Measurements from ENCODE around the gene UBXN10.

Gene UBXN10

DNA sequence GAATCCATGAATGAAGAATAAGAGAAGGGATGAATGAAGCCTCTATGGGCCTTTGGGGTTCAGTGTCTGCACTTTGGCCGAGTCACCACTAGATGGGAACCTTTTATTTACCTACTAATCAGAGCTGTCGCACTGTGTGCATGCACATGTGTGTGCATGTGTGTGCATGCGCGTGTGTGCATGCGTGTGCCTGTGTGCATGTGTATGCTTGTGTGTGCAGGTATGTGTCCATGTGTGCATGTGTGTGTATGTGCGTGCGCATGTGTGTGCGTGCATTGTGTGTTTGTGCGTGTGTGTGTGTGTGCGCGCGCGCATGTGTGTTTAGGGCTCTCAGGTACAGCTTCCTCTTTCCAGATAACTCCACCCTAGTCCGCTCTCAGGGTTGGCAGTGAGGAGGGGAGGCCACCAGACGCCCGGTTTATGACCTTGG is 20.4 kb upstream of the UBXN10 start:
- intact Hi-C loops (cut with micrococcal nuclease) = no loop called here
- Mint-ChIP-seq H3K4me1 (ENCODE audit: low read depth) (peaks cover 19% of the 10 kb centered on the region), H3K27ac (no peak overlapping the region)

DNA sequence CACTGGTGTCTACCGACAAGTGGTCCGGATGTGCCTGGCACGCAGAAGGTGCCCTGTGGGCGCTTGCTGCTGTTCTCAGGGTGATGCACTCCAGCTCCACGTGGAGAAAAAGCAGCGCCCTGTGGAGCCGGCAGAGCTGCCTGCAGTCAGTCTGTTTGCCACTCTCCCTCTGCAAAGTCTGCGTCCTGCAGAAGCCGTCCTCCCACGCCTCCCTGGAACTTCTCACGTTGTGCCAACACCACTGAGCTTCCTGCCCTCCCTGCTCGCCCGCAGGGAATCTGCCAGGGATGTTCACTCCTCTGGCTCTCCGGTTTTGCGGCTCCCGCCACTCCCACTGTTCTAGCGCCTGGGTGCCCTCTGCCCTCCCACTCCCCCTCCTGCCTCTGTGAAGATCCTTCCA is 19.8 kb upstream of the UBXN10 start:
- Mint-ChIP-seq H3K27ac (no peak overlapping the region), H3K36me3 (ENCODE audit: low read depth) (peaks cover 6% of the 10 kb centered on the region), H3K27me3 (peaks cover 24% of the 10 kb centered on the region), H3K4me1 (ENCODE audit: low read depth) (peaks cover 20% of the 10 kb centered on the region), H3K4me3 (no peak overlapping the region), H3K9me3 (peaks cover 41% of the 10 kb centered on the region)
- intact Hi-C loops (cut with micrococcal nuclease) = no loop called here

More for the DNA sequence above, 20.4 kb upstream of the UBXN10 start:
- peaks cover 46% of the 10 kb centered on the region for H3K9me3 Mint-ChIP-seq
- H3K4me3 Mint-ChIP-seq = no peak overlapping the region
- H3K36me3 Mint-ChIP-seq (ENCODE audit: low read depth) = peaks cover 6% of the 10 kb centered on the region
- peaks cover 24% of the 10 kb centered on the region for H3K27me3 Mint-ChIP-seq

DNA sequence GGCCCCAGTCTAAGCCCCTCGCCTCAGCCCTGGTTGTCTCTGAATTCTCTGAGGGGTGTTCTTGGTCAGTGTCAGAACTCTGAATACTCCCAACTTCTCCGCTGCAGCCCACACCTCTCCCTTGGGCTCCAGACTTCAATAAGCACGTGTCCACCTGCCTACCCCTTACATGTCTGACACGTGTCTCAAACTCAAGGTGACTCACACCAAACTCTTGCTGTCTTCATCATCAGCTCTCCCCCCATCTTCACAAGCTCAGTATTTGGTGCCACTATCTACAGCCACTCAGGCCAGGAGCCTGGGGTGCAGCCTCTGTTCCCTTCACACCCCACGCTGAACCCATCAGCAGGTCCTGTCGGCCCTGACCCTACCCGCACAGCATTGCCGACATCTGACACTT is 18.8 kb upstream of the UBXN10 start:
- intact Hi-C loops (cut with micrococcal nuclease) = no loop called here
- H3K36me3 Mint-ChIP-seq (ENCODE audit: low read depth) = peaks cover 5% of the 10 kb centered on the region
- H3K27ac Mint-ChIP-seq = no peak overlapping the region
- no peak overlapping the region for H3K4me3 Mint-ChIP-seq
- H3K27me3 Mint-ChIP-seq = peaks cover 20% of the 10 kb centered on the region
- peaks cover 26% of the 10 kb centered on the region for H3K4me1 Mint-ChIP-seq (ENCODE audit: low read depth)
- peaks cover 30% of the 10 kb centered on the region for H3K9me3 Mint-ChIP-seq

- Mint-ChIP-seq H3K36me3 (ENCODE audit: low read depth) (no peaks in the 10 kb centered on the region), H3K9me3 (peaks cover 13% of the 10 kb centered on the region), H3K4me1 (ENCODE audit: low read depth) (peaks cover 29% of the 10 kb centered on the region)
These were observed 17.1 kb upstream of the UBXN10 start for GRCh38 chr1:20168564-20169491.

DNA sequence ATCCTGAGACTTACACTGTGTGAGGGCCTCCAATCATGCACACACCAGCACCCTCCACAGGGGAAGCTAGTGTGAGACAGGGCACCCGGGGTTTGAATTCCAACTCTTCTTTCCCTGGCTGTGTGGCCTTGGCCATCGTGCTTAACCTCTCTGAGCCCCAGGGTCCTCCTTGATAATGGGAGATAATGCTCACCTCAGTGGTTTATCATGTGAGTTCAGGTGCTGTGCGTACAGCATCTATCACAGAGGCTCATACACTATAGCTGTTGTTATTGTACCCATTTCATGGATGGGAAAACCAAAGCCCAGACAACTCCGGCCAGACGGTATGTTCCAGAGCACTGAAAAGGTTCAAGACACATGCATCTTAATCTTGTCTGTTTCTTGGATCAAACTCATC is 16.0 kb upstream of the UBXN10 start:
- Mint-ChIP-seq H3K36me3 (ENCODE audit: low read depth) (no peaks in the 10 kb centered on the region), H3K4me1 (ENCODE audit: low read depth) (peaks cover 33% of the 10 kb centered on the region), H3K9me3 (peaks cover 4% of the 10 kb centered on the region), H3K4me3 (no peak overlapping the region), H3K27ac (no peak overlapping the region), H3K27me3 (peaks cover 19% of the 10 kb centered on the region)
- intact Hi-C loops (cut with micrococcal nuclease) = no loop called here

More at GRCh38 chr1:20168564-20169491, 17.1 kb upstream of the UBXN10 start:
- no peak overlapping the region for H3K27ac Mint-ChIP-seq
- intact Hi-C loops (cut with micrococcal nuclease) = no loop called here
- no peak overlapping the region for H3K4me3 Mint-ChIP-seq
- peaks cover 24% of the 10 kb centered on the region for H3K27me3 Mint-ChIP-seq

- Mint-ChIP-seq H3K4me3 (no peak overlapping the region), H3K4me1 (ENCODE audit: low read depth) (peaks cover 23% of the 10 kb centered on the region), H3K9me3 (no peaks in the 10 kb centered on the region), H3K27ac (no peak overlapping the region), H3K27me3 (peaks cover 16% of the 10 kb centered on the region), H3K36me3 (ENCODE audit: low read depth) (no peaks in the 10 kb centered on the region)
- intact Hi-C loops (cut with micrococcal nuclease) = no loop called here
These were observed 13.8 kb upstream of the UBXN10 start for GRCh38 chr1:20172033-20172590.

GRCh38 chr1:20174937-20175666 is 10.8 kb upstream of the UBXN10 start:
- intact Hi-C loops (cut with micrococcal nuclease) = no loop called here
- H3K4me1 Mint-ChIP-seq (ENCODE audit: low read depth) = peaks cover 23% of the 10 kb centered on the region
- peaks cover 13% of the 10 kb centered on the region for H3K9me3 Mint-ChIP-seq
- peak overlapping the region; percentile 22 for H3K4me3 Mint-ChIP-seq
- peaks cover 18% of the 10 kb centered on the region for H3K27me3 Mint-ChIP-seq
- H3K27ac Mint-ChIP-seq = no peak overlapping the region
- no peaks in the 10 kb centered on the region for H3K36me3 Mint-ChIP-seq (ENCODE audit: low read depth)

DNA sequence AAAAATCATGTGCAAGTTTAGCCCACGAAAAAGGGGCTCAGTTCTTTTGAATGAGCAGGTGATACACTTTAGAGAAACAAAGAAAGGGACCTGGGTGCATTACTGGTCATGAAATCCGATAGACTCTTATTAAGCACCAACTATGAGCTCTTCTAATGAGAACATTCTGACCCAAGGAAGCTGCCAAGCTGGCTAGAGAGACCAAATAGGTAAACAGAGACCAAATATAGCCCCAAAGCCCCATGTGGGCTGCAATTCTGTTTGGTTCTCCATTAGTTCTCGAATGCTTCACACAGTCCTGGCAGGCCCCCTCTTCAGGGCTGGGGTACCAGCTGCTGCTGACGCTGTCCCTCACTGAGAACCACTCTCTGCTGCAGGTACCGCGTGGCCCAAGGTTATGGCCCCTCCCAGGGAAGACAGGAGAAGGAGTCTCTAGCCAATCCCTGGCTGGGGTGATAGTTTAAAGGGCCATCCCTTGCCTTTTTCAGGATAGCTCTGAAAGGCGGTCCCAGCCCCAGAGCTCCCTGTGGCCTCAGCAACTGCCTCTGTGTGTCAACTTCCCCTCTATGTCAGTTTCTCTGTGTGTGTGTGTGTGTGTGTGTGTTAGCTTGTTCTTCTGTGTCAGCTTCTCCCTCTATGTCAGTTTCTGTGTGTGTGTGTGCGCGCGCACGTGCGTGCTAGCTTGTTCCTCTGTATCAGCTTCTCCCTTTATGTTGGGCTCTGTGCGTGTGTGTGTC is 7.1 kb upstream of the UBXN10 start:
- Mint-ChIP-seq H3K27ac (no peak overlapping the region), H3K4me3 (no peak overlapping the region), H3K36me3 (ENCODE audit: low read depth) (no peaks in the 10 kb centered on the region), H3K27me3 (peaks cover 20% of the 10 kb centered on the region), H3K4me1 (ENCODE audit: low read depth) (peaks cover 13% of the 10 kb centered on the region), H3K9me3 (peaks cover 16% of the 10 kb centered on the region)
- intact Hi-C loops (cut with micrococcal nuclease) = no loop called here

DNA sequence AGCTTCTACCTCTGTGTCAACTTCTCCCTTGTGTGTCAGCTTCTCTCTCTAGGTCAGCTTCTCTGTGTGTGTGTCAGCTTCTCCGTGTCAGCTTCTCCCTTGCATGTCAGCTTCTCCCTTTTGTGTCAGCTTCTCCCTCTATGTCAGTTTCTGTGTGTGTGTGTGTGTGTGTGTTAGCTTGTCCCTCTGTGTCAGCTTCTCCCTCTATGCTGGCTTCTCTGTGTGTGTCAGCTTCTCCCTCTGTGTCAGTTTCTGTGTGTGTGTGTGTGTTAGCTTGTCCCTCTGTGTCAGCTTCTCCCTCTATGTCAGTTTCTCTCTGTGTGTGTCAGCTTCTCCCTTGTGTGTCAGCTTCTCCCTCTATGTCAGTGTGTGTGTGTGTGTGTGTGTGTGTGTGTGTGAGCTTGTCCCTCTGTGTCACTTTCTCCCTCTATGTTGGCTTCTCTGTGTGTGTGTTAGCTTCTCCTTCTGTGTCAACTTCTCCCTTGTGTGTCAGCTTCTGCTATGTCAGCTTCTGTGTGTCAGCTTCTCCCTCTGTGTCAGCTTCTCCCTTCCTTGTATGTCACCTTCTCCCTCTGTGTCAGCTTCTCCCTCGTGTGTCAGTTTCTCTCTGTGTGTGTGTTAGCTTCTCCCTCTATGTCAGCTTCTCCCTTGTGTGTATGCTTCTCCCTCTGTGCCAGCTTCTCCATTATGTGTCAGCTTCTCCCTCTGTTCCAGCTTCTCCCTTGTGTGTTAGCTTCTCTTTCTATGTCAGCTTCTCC is 6.3 kb upstream of the UBXN10 start:
- Mint-ChIP-seq H3K9me3 (peaks cover 16% of the 10 kb centered on the region), H3K27me3 (peaks cover 27% of the 10 kb centered on the region), H3K36me3 (ENCODE audit: low read depth) (no peaks in the 10 kb centered on the region), H3K27ac (no peak overlapping the region), H3K4me3 (no peak overlapping the region), H3K4me1 (ENCODE audit: low read depth) (peaks cover 12% of the 10 kb centered on the region)
- intact Hi-C loops (cut with micrococcal nuclease) = no loop called here

DNA sequence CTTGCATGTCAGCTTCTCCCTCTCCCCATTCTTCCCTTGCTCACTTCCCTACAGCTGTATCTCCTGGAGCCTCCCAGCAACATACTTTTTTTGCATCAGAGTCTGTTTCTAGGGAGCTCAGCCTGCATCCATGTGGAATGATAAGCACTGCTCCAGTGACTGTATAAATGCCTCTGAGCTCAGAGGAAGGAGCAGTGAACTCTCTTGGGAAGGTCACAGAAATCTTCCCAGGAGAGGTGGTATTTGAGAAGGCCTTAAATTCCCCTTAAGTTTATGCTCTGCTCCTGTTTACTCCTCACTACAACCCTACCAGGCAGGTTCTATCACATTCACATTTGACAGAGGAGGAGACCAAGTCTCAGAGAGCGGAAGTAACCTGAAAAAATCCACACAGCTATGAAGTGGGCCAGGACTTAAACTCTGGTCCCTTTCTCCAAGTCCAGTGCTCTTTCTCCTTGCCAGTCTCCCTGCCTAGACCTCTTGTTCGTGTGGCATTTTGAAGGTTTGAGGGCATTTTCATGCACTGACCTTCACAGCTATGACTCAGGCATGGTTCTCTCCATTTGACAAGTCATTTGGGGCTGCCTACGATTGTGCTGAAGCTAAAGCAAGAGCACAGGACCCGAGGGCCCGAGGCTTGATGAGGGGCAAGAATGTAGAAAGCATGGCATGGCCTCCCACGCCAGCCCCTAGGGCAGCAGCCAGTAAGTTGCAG is 5.6 kb upstream of the UBXN10 start:
- Mint-ChIP-seq H3K36me3 (ENCODE audit: low read depth) (no peaks in the 10 kb centered on the region), H3K27me3 (peaks cover 34% of the 10 kb centered on the region), H3K4me1 (ENCODE audit: low read depth) (peaks cover 11% of the 10 kb centered on the region), H3K9me3 (peaks cover 16% of the 10 kb centered on the region), H3K27ac (no peak overlapping the region), H3K4me3 (no peak overlapping the region)
- intact Hi-C loops (cut with micrococcal nuclease) = no loop called here

DNA sequence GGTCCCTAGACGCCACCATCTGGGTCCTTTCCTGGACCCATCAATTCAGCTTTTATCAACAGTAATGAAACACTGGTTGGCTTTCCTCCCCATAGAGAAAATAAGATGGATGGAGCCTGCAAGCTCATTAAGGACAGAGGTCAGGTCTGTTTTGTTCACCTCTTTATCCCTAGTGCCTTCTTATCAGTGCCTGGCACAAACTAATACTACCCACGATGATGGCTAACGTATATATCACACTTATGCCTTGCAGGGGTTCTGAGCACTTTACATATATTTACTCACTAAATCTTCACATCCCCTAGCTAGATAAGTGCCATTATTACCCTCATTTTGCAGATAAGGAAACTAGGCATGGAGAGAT is 5.1 kb upstream of the UBXN10 start:
- Mint-ChIP-seq H3K27me3 (peaks cover 38% of the 10 kb centered on the region), H3K36me3 (ENCODE audit: low read depth) (no peaks in the 10 kb centered on the region), H3K4me3 (no peak overlapping the region), H3K4me1 (ENCODE audit: low read depth) (peaks cover 13% of the 10 kb centered on the region), H3K27ac (no peak overlapping the region), H3K9me3 (peaks cover 16% of the 10 kb centered on the region)
- intact Hi-C loops (cut with micrococcal nuclease) = no loop called here

- Mint-ChIP-seq H3K36me3 (ENCODE audit: low read depth) (no peaks in the 10 kb centered on the region), H3K27me3 (peaks cover 45% of the 10 kb centered on the region), H3K4me1 (ENCODE audit: low read depth) (peaks cover 19% of the 10 kb centered on the region), H3K27ac (no peak overlapping the region), H3K9me3 (peaks cover 16% of the 10 kb centered on the region), H3K4me3 (no peak overlapping the region)
- intact Hi-C loops (cut with micrococcal nuclease) = no loop called here
These were observed 3.5 kb upstream of the UBXN10 start for GRCh38 chr1:20182415-20182814.

DNA sequence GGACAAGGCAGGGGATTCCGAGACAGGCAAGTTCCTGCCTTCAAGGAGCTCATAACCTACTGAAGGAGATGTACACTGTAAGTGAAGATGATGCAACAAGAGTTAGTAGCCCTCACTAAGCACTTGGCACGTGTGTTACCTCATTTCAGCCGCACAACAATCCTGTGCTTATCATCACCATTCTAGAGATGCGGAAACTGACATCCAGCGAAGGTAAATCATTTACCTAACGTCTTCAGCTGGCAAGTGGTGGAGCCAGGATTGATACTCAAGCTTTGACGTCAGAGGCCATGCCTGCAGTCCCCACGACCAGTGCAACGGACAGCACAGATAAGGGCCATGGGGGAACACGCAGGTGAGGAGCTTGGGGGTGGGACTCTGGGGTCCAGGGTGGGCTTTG is 2.9 kb upstream of the UBXN10 start:
- intact Hi-C loops (cut with micrococcal nuclease) = no loop called here
- no peak overlapping the region for H3K4me3 Mint-ChIP-seq
- H3K9me3 Mint-ChIP-seq = peaks cover 16% of the 10 kb centered on the region
- H3K27ac Mint-ChIP-seq = no peak overlapping the region
- no peaks in the 10 kb centered on the region for H3K36me3 Mint-ChIP-seq (ENCODE audit: low read depth)
- H3K27me3 Mint-ChIP-seq = peaks cover 48% of the 10 kb centered on the region
- H3K4me1 Mint-ChIP-seq (ENCODE audit: low read depth) = peaks cover 21% of the 10 kb centered on the region

Data from dendritic cell treated with granulocyte-macrophage colony-stimulating factor and Interleukin-4, amounts not matched to agents 40 ng/mL and 50 ng/mL, for 4 days (primary cell).